ENCODE data around the gene PSMB3.
A peak's percentile ranks its signal among the peaks of the same experiment; 100 is the strongest.

The PSMB3 gene

DNA sequence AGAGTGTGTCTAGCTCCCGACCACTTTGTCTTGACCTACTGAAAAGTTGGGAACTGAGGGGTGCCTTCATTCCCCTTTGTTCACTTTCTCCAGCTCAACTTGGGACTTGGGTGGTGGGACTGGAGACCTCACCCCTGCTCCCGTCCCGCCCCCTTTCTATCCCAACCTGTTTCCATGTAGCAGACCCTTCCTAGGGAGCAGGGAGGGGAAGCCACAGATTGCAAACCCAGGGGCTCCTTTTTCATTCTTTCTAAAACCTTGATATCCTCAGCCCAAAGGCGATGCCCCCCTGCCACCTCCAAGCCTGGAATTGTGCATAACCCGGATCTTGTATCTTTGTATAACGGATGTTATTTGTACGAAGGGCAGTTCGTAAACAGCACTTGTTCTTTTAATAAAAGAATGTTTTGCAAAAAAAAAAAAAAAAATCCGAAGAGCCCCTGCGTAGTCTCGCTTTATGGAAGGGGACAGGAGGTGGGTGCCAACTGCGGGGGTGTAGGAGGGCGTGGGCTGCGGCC lies 23.1 kb upstream of the PSMB3 start:
- Histone ChIP-seq H3K4me3 (ENCODE audit: low read length) (peak overlapping the region; percentile 63; the same call in 1 of the 2 replicates), H3K27ac (ENCODE audit: low read length) (no peak overlapping the region), H3K36me3 (ENCODE audit: control insufficient read depth, insufficient read depth, low read length) (no peaks in the 10 kb centered on the region), H3K4me1 (ENCODE audit: control insufficient read depth, insufficient read depth, low read length) (peaks cover 8% of the 10 kb centered on the region), H3K9me3 (ENCODE audit: control insufficient read depth, insufficient read depth, low read length) (no peaks in the 10 kb centered on the region), H3K27me3 (ENCODE audit: control insufficient read depth, insufficient read depth, low read length) (peaks cover 5% of the 10 kb centered on the region; the same call in 1 of the 2 replicates)
- no CpG with 5 or more reads among the region's 14 CpGs for WGBS (ENCODE audit: insufficient coverage, insufficient read length)
- DNase-seq (ENCODE audit: low read depth, low spot score) = no peak

DNA sequence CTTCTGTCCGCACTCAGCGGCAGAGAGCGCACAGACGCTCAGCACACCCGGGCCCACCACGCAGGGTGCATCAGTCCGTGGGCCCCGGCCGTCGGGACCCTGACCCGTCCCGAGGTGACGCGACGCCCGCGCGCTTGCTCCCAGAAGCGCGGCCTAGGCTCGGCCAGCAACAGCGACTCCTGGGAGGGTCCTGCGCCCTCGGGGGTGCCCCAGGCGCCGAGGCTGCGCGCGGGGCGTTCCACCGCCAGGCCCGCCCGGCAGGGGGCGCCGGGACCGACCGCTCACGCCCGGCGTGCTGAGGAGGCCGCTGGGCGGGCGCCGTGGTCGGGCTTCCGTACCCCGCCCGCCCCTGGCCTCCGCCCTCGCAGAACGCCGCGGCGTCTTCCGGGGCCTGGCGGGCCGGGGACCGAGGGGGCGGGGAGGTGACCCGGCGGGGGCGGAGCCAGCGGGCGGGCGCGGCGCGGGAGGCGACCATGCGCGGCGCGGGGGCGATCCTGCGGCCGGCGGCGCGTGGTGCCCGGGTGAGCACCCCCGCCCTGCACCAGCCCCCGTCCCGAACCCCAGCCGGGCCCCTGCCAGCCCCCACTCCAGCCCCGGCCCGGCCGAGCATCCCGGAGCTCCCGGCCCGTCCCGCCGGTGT lies 22.5 kb upstream of the PSMB3 start, which contains the start of gene CISD3:
Gene CISD3, plus strand, starts transcription at position 456 of the 640 bp plus-strand sequence. Its CDS starts 18 bp downstream, at position 474.
- Histone ChIP-seq H3K36me3 (ENCODE audit: control insufficient read depth, insufficient read depth, low read length) (no peaks in the 10 kb centered on the region), H3K4me3 (ENCODE audit: low read length) (peak within 1 kb of the TSS; percentile 63), H3K9me3 (ENCODE audit: control insufficient read depth, insufficient read depth, low read length) (no peaks in the 10 kb centered on the region), H3K27me3 (ENCODE audit: control insufficient read depth, insufficient read depth, low read length) (peaks cover 5% of the 10 kb centered on the region; the same call in 1 of the 2 replicates), H3K27ac (ENCODE audit: low read length) (no peak within 1 kb of the TSS), H3K4me1 (ENCODE audit: control insufficient read depth, insufficient read depth, low read length) (peaks cover 8% of the 10 kb centered on the region)
- DNase-seq (ENCODE audit: low read depth, low spot score) = no peak
- no CpG with 5 or more reads among the region's 92 CpGs for WGBS (ENCODE audit: insufficient coverage, insufficient read length)

DNA sequence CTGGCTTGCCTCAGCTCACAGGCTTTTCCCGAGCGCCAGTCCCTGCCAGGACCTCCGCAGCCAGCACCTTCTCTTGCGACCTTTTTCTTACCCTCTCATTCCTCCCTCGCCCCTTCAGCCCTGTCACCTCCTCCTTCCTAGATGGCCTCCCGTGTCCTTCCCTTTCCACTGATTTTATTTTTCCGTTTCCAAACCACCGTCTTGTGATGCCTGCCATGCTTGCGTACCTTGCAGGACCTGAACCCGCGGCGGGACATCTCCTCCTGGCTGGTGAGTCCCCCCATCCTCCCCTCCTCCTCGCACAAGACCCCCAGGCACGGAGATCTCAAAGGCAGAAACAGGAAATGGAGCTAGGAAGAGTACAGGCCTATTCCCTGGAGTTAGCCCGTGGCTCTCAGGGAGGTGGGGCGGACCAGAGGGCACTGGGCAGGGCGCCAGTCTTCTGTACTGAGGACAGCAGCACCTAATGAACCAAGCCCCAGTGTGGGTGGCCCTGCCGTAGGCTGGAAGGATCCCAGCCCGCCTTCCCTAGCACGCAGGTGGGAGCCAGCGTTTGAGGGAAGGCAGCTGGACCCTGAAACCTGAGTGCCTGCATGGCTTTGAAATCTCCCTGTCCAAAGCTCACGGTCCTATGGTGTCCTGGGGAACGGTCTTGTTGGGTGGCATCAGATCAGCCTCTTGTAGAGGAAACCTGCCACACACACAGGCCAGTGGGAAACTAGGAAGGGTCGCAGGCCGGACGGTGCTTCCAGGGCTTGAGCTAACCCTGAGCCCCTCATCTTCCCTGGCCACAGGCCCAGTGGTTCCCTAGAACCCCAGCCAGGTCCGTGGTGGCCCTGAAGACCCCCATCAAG lies 21.8 kb upstream of the PSMB3 start:
- Histone ChIP-seq H3K9me3 (ENCODE audit: control insufficient read depth, insufficient read depth, low read length) (no peaks in the 10 kb centered on the region), H3K4me1 (ENCODE audit: control insufficient read depth, insufficient read depth, low read length) (peaks cover 9% of the 10 kb centered on the region), H3K27me3 (ENCODE audit: control insufficient read depth, insufficient read depth, low read length) (peaks cover 5% of the 10 kb centered on the region; the same call in 1 of the 2 replicates), H3K36me3 (ENCODE audit: control insufficient read depth, insufficient read depth, low read length) (peaks cover 7% of the 10 kb centered on the region), H3K4me3 (ENCODE audit: low read length) (peak overlapping the region; percentile 63), H3K27ac (ENCODE audit: low read length) (no peak overlapping the region)
- WGBS (ENCODE audit: insufficient coverage, insufficient read length) = no CpG with 5 or more reads among the region's 27 CpGs
- no peak for DNase-seq (ENCODE audit: low read depth, low spot score)

DNA sequence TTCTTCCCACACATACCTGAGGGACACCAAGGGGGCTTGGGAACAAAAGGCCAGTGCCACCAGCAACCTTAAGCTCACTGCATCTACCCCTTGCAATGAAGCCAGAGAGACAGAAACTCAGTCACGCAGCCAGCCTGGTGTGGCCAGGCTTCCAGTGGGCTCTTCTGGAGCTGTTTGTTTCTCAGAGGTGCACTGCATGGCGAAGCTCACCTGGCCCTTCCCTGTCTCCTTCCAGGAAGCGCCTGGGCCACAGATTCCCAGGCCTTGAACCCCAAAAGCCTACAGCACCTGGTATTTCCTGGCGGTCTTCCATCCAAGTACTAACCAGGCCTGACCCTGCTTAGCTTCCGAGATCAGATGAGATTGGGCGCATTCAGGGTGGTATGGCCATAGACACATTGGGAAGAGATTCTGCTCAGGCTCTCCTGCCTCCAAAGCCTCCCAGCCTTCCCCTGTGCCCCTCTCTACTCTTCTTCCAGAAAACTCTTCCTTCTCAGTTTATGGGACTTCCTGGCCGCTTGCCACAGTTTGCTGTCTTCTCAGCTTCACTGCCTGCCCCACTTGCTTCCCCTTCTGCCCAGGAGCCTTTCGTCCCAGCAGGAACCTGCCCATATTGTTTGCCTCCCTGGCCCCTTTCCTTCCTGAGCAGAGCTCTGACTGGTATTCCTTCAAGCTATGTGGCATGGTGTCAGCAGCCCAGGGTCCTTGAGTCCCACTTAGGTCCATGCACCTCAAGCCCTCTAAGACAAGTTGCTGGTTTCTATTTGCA lies 20.8 kb upstream of the PSMB3 start:
- Histone ChIP-seq H3K4me1 (ENCODE audit: control insufficient read depth, insufficient read depth, low read length) (peaks cover 9% of the 10 kb centered on the region), H3K27me3 (ENCODE audit: control insufficient read depth, insufficient read depth, low read length) (peaks cover 5% of the 10 kb centered on the region; the same call in 1 of the 2 replicates), H3K36me3 (ENCODE audit: control insufficient read depth, insufficient read depth, low read length) (peaks cover 10% of the 10 kb centered on the region), H3K9me3 (ENCODE audit: control insufficient read depth, insufficient read depth, low read length) (no peaks in the 10 kb centered on the region), H3K4me3 (ENCODE audit: low read length) (no peak overlapping the region), H3K27ac (ENCODE audit: low read length) (no peak overlapping the region)
- no peak for DNase-seq (ENCODE audit: low read depth, low spot score)
- WGBS (ENCODE audit: insufficient coverage, insufficient read length) = no CpG with 5 or more reads among the region's 8 CpGs

DNA sequence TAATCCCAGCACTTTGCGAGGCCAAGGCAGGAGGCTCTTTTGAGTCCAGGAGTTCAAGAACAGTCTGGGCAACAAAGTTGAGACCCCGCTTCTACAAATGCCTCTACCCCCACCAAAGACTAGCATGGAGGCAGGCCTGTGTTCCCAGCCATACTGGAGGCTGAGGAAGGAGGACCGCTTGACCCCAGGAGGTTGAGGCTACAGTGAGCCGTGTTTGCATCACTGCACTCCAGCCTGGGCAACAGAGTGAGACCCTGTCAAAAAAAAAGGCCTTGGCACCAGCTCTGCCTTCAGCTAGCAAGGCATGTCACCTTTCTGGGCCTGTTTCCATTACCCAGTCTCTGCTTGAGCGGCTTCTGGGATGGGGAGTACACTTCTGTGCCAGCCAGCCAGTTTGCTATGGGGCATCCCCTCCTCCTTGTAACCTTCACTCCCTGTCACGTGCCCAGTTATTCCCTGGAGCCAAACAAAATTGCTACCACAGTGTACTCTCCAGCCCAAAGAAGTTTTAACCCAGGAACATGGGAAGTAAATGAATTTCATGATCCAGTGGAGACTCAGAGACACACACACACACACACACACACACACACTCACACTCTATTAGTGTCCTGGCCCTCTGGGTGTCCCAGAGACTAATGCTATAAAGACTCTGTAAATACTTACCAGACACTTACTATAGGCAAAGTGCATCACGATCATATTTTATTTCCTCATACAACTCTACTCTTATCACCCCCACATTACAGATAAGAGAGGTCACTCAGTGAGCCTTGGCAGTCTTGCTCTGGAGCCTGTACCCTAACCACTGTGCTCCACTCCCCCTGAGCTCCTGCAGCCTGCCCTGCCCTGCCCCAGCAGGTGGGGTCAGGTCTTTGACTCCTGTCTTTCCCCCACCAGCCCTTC lies 19.9 kb upstream of the PSMB3 start:
- no peak for DNase-seq (ENCODE audit: low read depth, low spot score)
- Histone ChIP-seq H3K4me3 (ENCODE audit: low read length) (no peak overlapping the region), H3K27ac (ENCODE audit: low read length) (no peak overlapping the region), H3K4me1 (ENCODE audit: control insufficient read depth, insufficient read depth, low read length) (peaks cover 9% of the 10 kb centered on the region), H3K27me3 (ENCODE audit: control insufficient read depth, insufficient read depth, low read length) (peaks cover 5% of the 10 kb centered on the region; the same call in 1 of the 2 replicates), H3K36me3 (ENCODE audit: control insufficient read depth, insufficient read depth, low read length) (peaks cover 10% of the 10 kb centered on the region), H3K9me3 (ENCODE audit: control insufficient read depth, insufficient read depth, low read length) (no peaks in the 10 kb centered on the region)
- WGBS (ENCODE audit: insufficient coverage, insufficient read length) = 100% methylated on average over 1 of the region's 7 CpGs

DNA sequence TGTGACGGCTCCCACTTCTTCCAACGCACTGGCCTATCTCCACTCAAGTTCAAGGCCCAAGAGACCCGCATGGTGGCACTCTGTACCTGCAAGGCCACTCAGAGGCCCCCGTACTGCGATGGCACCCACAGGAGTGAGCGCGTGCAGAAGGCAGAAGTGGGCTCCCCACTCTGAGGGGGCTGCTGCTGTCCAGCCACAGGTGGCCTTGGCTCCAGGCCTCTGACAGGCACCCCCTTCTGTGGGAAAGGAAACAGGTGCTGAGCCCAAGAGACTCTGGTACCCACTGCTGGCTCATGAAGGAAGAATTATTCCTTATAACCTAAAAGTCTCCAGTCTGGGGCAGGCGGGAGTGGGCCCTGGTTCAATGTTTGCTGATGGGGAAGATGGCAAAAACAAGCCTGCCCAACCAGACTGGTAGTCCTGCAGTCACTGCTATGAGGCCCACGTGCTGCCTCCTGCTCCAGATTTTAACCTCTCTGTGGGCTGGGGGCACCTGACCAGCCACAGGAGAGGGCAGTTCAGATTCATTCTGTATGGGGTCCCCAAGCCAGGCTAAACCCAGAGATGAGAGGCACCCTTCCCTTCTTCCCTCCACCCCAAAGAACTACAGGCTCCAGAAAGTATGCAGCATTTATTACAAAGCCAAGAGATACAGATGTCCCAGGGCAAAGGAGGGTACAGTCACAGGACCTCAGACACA lies 19.1 kb upstream of the PSMB3 start:
- Histone ChIP-seq H3K9me3 (ENCODE audit: control insufficient read depth, insufficient read depth, low read length) (no peaks in the 10 kb centered on the region), H3K27me3 (ENCODE audit: control insufficient read depth, insufficient read depth, low read length) (peaks cover 4% of the 10 kb centered on the region; the same call in 1 of the 2 replicates), H3K4me3 (ENCODE audit: low read length) (no peak overlapping the region), H3K36me3 (ENCODE audit: control insufficient read depth, insufficient read depth, low read length) (peaks cover 15% of the 10 kb centered on the region), H3K4me1 (ENCODE audit: control insufficient read depth, insufficient read depth, low read length) (peaks cover 9% of the 10 kb centered on the region), H3K27ac (ENCODE audit: low read length) (no peak overlapping the region)
- no CpG with 5 or more reads among the region's 9 CpGs for WGBS (ENCODE audit: insufficient coverage, insufficient read length)
- DNase-seq (ENCODE audit: low read depth, low spot score) = no peak

DNA sequence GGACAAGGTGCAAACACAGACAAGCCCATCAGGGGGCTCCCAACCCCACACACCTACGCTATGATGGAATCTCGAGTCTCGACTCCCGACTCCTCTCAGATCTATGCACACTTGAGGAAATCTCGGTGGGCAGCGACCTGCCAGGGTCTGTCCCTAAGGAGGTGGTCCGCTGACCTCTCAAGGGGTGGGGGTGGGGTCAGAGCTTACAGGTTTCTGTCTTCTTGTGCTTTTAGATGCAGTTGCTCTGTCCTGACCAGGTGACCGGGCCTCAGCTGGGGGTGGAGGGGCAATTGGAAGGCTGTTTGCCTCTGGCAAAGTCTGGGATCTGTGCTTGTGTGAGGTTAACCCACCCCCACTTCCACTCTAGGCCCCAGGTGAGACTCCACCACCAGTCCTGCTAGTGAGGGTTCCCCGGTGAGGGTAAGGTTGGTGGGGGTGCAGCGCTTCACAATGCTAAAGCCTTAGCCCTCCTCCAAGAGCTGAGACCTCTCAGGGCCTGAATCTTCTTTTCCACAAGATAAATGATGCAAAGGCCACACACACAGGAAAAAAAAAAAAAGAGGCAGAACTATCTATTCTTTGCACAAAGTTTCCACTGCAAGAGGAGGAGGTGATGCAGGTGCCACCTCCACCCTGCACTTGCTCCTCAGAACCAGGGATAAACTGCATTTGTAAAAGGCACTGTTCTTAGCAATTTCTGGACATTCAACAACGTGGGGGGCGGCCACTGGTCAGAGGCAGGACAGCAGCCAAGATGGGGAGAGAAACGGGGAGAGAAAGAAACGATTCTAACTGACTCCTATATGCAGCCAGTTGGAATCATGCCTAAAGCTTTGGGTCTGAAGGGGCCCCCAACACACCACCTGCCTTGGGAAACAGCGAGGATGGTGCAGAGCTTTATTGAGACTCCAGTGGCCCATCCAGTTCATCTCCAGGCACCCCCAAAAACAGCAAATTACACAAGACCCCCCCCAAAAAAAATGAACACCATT lies 18.3 kb upstream of the PSMB3 start:
- peaks cover 22% of the 10 kb centered on the region for H3K36me3 ChIP-seq (ENCODE audit: control insufficient read depth, insufficient read depth, low read length)
- WGBS (ENCODE audit: insufficient coverage, insufficient read length) = no CpG with 5 or more reads among the region's 15 CpGs
- no peak overlapping the region for H3K27ac ChIP-seq (ENCODE audit: low read length)
- no peaks in the 10 kb centered on the region for H3K9me3 ChIP-seq (ENCODE audit: control insufficient read depth, insufficient read depth, low read length)
- no peak for DNase-seq (ENCODE audit: low read depth, low spot score)
- H3K4me1 ChIP-seq (ENCODE audit: control insufficient read depth, insufficient read depth, low read length) = peaks cover 9% of the 10 kb centered on the region
- no peak overlapping the region for H3K4me3 ChIP-seq (ENCODE audit: low read length)
- no peaks in the 10 kb centered on the region; the same call in 1 of the 2 replicates for H3K27me3 ChIP-seq (ENCODE audit: control insufficient read depth, insufficient read depth, low read length)

DNA sequence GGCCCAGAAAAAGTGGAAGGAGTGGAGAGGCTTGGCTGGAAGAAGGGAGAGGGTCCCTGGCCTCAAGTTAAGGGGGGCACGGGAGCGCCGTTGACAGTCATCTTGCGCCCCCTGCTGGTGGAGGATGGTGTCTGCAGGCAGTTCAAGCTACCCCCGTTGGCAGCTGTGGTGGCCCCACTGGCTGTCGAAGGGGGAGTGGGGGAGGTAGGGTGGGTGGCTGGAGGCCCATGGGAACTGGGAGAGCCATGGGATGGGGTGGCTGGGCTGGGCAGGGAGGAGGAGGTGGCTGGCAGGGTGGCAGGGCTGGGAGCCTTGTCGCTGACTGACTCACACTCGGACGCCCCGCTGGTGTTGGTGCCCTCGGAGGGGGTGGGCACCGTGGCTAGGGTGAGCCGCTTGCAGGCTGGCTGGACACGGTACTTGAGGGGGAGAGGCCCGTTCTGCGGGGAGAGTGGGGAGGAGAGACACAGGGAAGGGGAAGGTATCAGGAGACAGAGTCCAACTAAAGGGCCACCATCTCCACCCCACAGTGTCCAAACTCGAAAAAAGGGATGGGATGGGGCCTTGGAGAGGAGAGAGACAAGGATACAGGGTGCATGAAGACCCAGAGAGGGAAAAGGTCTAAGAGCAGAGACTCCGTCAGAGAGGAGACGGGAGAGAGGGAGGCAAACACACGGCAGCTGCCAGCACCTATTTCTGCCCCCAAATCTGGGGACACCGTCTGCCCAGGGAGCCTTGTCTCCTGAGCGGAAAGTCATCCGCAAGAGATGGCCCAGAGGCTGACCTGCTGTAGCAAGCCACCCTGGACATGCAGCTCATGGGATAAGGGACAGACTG lies 17.2 kb upstream of the PSMB3 start:
- no peak overlapping the region for H3K4me3 ChIP-seq (ENCODE audit: low read length)
- H3K27me3 ChIP-seq (ENCODE audit: control insufficient read depth, insufficient read depth, low read length) = no peaks in the 10 kb centered on the region
- no CpG with 5 or more reads among the region's 23 CpGs for WGBS (ENCODE audit: insufficient coverage, insufficient read length)
- DNase-seq (ENCODE audit: low read depth, low spot score) = no peak
- H3K27ac ChIP-seq (ENCODE audit: low read length) = no peak overlapping the region
- peaks cover 7% of the 10 kb centered on the region for H3K4me1 ChIP-seq (ENCODE audit: control insufficient read depth, insufficient read depth, low read length)
- H3K36me3 ChIP-seq (ENCODE audit: control insufficient read depth, insufficient read depth, low read length) = peaks cover 31% of the 10 kb centered on the region
- no peaks in the 10 kb centered on the region for H3K9me3 ChIP-seq (ENCODE audit: control insufficient read depth, insufficient read depth, low read length)
